ENCODE measurements around the gene WWOX. TPM values are rescaled to one million over a fixed set of nuclear protein-coding genes. Genes with fewer than 3 reads are reported as not detected.

WWOX gene
- polyA plus RNA-seq, 1 donor from 2014 or later = 25.6 TPM

- Histone ChIP-seq H3K9me2 (ENCODE audit: insufficient read depth, low read length) (no peaks in the 10 kb centered on the region), H3K4me2 (ENCODE audit: low read length) (no peak overlapping the region), H4K20me1 (ENCODE audit: insufficient read depth) (no peaks in the 10 kb centered on the region), H3F3A (ENCODE audit: insufficient read depth, low read length, poor library complexity, severe bottlenecking) (no peaks in the 10 kb centered on the region), H3K79me2 (replicated peaks; ENCODE audit: insufficient read depth, low read length) (no peaks in the 10 kb centered on the region), H2AFZ (ENCODE audit: low read depth, low read length) (no peak overlapping the region), H3K9me3 (ENCODE audit: low read length) (no peaks in the 10 kb centered on the region), H3K9ac (ENCODE audit: low read length) (no peak overlapping the region), H3K27me3 (ENCODE audit: insufficient read depth, low read depth, low read length) (no peaks in the 10 kb centered on the region), H3K36me3 (ENCODE audit: insufficient read depth, low read length) (no peaks in the 10 kb centered on the region), H3K27ac (ENCODE audit: low read length) (no peak overlapping the region), H3K4me3 (ENCODE audit: low read length) (no peak overlapping the region)
- TF ChIP-seq CTCF (IDR thresholded peaks at IDR 0.05; ENCODE audit: poor library complexity, severe bottlenecking) = no peak
- no peak for TF ChIP-seq MXI1 (conservative IDR thresholded peaks at IDR 0.05; ENCODE audit: poor library complexity, severe bottlenecking)
- no peak for TF ChIP-seq REST (IDR thresholded peaks at IDR 0.05; ENCODE audit: borderline replicate concordance)
- no peak for TF ChIP-seq POLR2AphosphoS5 (IDR thresholded peaks at IDR 0.05)
- no peak for TF ChIP-seq SMC3 (conservative IDR thresholded peaks at IDR 0.05; ENCODE audit: poor library complexity)
- no peak for TF ChIP-seq EZH2 (IDR thresholded peaks at IDR 0.05; ENCODE audit: borderline replicate concordance, insufficient read depth, low read length, poor library complexity, severe bottlenecking)
- TF ChIP-seq RAD21 (conservative IDR thresholded peaks at IDR 0.05) = no peak
- TF ChIP-seq TAF1 (IDR thresholded peaks at IDR 0.05; ENCODE audit: low read depth) = no peak
- TF ChIP-seq EP300 (conservative IDR thresholded peaks at IDR 0.05; ENCODE audit: poor library complexity, severe bottlenecking) = no peak
Observed at GRCh38 chr16:79089735-79090284, 990.4 kb downstream of the WWOX start.

GRCh38 chr16:79090966-79091365 lies 991.5 kb downstream of the WWOX start:
- H3K9me3 ChIP-seq (ENCODE audit: low read length) = no peaks in the 10 kb centered on the region
- H3F3A ChIP-seq (ENCODE audit: insufficient read depth, low read length, poor library complexity, severe bottlenecking) = no peaks in the 10 kb centered on the region
- no peaks in the 10 kb centered on the region for H3K79me2 ChIP-seq (replicated peaks; ENCODE audit: insufficient read depth, low read length)
- no peaks in the 10 kb centered on the region for H3K9me2 ChIP-seq (ENCODE audit: insufficient read depth, low read length)
- no peaks in the 10 kb centered on the region for H3K36me3 ChIP-seq (ENCODE audit: insufficient read depth, low read length)
- H3K27ac ChIP-seq (ENCODE audit: low read length) = no peak overlapping the region
- no peaks in the 10 kb centered on the region for H4K20me1 ChIP-seq (ENCODE audit: insufficient read depth)
- no peak overlapping the region for H3K9ac ChIP-seq (ENCODE audit: low read length)
- H3K4me3 ChIP-seq (ENCODE audit: low read length) = no peak overlapping the region
- no peak overlapping the region for H2AFZ ChIP-seq (ENCODE audit: low read depth, low read length)
- no peaks in the 10 kb centered on the region for H3K27me3 ChIP-seq (ENCODE audit: insufficient read depth, low read depth, low read length)
- H3K4me2 ChIP-seq (ENCODE audit: low read length) = no peak overlapping the region
- TF ChIP-seq EZH2 (IDR thresholded peaks at IDR 0.05; ENCODE audit: borderline replicate concordance, insufficient read depth, low read length, poor library complexity, severe bottlenecking) = no peak
- TF ChIP-seq CTCF (IDR thresholded peaks at IDR 0.05; ENCODE audit: poor library complexity, severe bottlenecking) = no peak
- TF ChIP-seq REST (IDR thresholded peaks at IDR 0.05; ENCODE audit: borderline replicate concordance) = no peak
- no peak for TF ChIP-seq MXI1 (conservative IDR thresholded peaks at IDR 0.05; ENCODE audit: poor library complexity, severe bottlenecking)
- no peak for TF ChIP-seq RAD21 (conservative IDR thresholded peaks at IDR 0.05)
- no peak for TF ChIP-seq EP300 (conservative IDR thresholded peaks at IDR 0.05; ENCODE audit: poor library complexity, severe bottlenecking)
- TF ChIP-seq POLR2AphosphoS5 (IDR thresholded peaks at IDR 0.05) = no peak
- TF ChIP-seq SMC3 (conservative IDR thresholded peaks at IDR 0.05; ENCODE audit: poor library complexity) = no peak
- no peak for TF ChIP-seq TAF1 (IDR thresholded peaks at IDR 0.05; ENCODE audit: low read depth)

Data from neural cell (in vitro differentiated cells).